A549 (cell line): ENCODE results near the gene CCDC188.

Experiments used
- BCL3 ChIP-seq: fragments of >200 bp; sonication (Bioruptor Twin); formaldehyde crosslinking; IDR thresholded peaks from 3 replicates; pipeline ENCODE4 v1.6.1; 2016
- CTCF ChIP-seq: fragments of >200 bp; sonication (Bioruptor Twin); formaldehyde crosslinking; IDR thresholded peaks from 3 replicates; pipeline ENCODE4 v1.5.1; 2016
- E2F6 ChIP-seq: IDR thresholded peaks from 2 replicates; pipeline ENCODE4 v1.6.1; 2012; ENCODE audit warnings: low read depth, borderline replicate concordance
- EP300 ChIP-seq, 2 experiments: fragments of >200 bp; sonication (Bioruptor Twin); formaldehyde crosslinking; IDR thresholded peaks; 2 replicates in 1 of 2; 3 replicates in 1 of 2; pipeline ENCODE4 v1.6.1; 2016 to 2017
- NFE2L2 ChIP-seq: fragments of 150-350 bp; conservative IDR thresholded peaks from 2 replicates; pipeline ENCODE4 v1.6.1; 2014; ENCODE audit warnings: low read length

GRCh38 chr22:20197407-20198030 is 46.7 kb upstream of the CCDC188 start:
- TF ChIP-seq EP300 (IDR thresholded peaks at IDR 0.05) (no peak), CTCF (no peak), E2F6 (no peak), NFE2L2 (no peak), BCL3 (no peak)
